GM18526 (cell line): ENCODE measurements around the gene TMEM54.

ENCODE experiments used
- POLR2A ChIP-seq: IDR thresholded peaks from 3 replicates; pipeline ENCODE4 v1.6.1; 2011; ENCODE audit not compliant: insufficient read length; ENCODE audit errors: extremely low read depth

The TMEM54 gene

GRCh38 chr1:32878637-32879041, 22.6 kb downstream of the TMEM54 start:
- no peak for TF ChIP-seq POLR2A

DNA sequence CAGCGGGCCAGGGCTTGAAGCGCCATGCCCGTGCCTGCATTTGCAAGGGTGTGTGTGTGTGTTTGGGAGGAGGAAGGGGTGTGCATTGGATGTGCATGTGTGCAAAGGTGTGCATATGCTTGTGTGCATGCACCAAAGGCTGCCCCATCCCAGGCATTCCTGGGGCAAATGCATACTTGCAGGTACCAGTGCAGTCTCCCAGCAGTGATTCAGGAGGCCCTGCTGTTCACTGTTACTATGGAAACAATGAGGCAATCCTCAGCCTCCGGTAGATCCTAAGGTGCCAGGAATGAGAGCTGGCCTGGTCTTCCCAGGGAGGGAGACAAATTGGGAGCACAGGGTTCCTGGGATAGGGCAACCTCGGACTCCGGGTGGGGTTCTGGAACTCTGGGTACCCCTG, 23.0 kb downstream of the TMEM54 start:
- no peak for TF ChIP-seq POLR2A

- no peak for TF ChIP-seq POLR2A
These were observed 23.7 kb downstream of the TMEM54 start for GRCh38 chr1:32877211-32878110.

GRCh38 chr1:32876341-32877210, 24.6 kb downstream of the TMEM54 start:
- no peak for TF ChIP-seq POLR2A

GRCh38 chr1:32874860-32875752, 26.1 kb downstream of the TMEM54 start:
- no peak for TF ChIP-seq POLR2A

DNA sequence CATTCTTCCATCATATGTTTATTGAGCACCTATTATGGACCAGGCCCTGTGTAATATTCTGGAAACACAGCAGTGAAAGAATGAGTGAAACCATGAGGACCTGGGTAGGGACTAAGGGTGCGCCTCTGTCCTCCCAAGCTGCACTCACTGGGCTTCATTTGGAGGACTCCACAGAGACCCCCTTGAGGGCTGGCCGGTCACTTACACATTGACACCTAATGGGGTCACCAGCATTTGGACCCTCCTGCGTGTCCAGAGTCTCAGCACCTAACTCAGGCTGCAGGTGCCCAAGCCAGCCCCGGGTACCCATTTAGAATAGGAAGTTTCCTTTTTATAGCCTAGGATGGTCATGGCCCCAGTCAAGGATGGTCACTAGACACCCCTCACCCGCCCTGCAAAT, 27.7 kb downstream of the TMEM54 start:
- no peak for TF ChIP-seq POLR2A

- TF ChIP-seq POLR2A = no peak
These were observed 29.1 kb downstream of the TMEM54 start for GRCh38 chr1:32872192-32872460.

- TF ChIP-seq POLR2A = no peak
These were observed 29.6 kb downstream of the TMEM54 start for GRCh38 chr1:32871364-32872191.

- TF ChIP-seq POLR2A = no peak
These were observed 30.4 kb downstream of the TMEM54 start, which contains the start of gene FNDC5 for GRCh38 chr1:32870615-32871363. Gene FNDC5, minus strand, starts transcription at chr1:32870912.

DNA sequence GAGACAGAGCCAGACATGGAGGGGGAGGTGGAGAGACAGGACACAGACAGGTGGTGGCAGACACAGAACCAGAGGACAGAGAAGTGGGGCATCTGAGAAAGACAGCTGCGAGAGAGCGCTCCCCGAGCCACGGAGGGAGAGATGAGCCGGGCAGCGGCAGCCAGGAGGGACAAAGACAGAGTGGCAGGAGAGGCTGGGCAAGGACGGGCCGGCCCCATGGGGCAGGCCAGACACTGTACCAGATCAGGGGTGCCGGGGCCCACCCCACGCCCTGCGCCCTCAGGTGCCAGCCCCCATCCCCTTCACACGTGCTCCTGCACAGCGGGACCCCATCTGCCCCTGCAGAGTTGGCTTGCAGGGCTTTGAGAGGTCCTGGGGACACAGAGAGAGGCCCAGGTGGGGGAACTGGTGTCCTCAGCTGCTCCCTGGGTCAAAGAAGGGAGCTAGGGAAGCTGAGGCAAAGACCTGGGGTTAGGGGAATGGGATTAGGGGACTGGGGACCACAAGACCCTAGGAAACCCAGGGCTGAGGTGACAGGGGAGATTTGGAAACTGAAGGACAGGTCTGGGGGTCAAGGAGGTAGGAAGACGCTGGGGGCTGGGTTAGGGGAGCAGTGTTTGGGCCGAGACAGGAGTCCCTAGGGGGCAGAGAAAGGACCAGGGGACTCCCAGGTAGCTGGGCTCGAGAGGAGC, 31.1 kb downstream of the TMEM54 start:
- no peak for TF ChIP-seq POLR2A

- no peak for TF ChIP-seq POLR2A
These were observed 32.3 kb downstream of the TMEM54 start for GRCh38 chr1:32868806-32869455.

DNA sequence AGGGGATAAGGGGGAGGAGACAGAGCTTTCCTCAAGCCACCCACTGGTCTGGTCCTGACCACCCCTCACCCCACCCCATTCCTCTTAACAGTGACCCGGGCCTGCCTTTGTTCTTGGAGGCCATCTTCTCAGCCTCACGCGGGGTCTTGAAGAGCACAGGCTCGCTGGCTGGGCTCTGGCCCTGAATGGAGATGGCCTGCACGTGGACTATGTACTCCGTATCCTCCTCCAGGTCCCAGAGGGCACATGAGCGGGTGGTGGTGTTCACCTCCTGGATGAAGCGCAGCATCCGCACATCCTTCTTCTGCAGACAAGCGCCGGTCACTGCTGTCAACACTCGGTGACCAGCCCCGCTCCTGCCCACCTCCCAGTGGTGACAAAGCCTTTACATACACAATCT, 33.1 kb downstream of the TMEM54 start:
- TF ChIP-seq POLR2A = no peak

- TF ChIP-seq POLR2A = no peak
These were observed 33.5 kb downstream of the TMEM54 start for GRCh38 chr1:32867671-32868070.
